ENCODE data around the gene KDM1B. TPM values are rescaled to one million over a fixed set of nuclear protein-coding genes. Genes with fewer than 3 reads are reported as not detected.

KDM1B gene
- total and polyA plus RNA-seq, 2 experiments from 2014 or later: 3.8 to 9.0 TPM

- no peaks in the 10 kb centered on the region for H3K36me3 ChIP-seq (ENCODE audit: insufficient read depth)
- no peaks in the 10 kb centered on the region for H3K27me3 ChIP-seq (ENCODE audit: insufficient read depth)
- no peak overlapping the region for H3K4me3 ChIP-seq
- H4K20me1 ChIP-seq (replicated peaks; ENCODE audit: insufficient read depth): no peaks in the 10 kb centered on the region
- H3K36me3 Mint-ChIP-seq (ENCODE audit: low read depth): peaks cover 19% of the 10 kb centered on the region; the same call in 1 of the 3 replicates
- H3K27ac ChIP-seq (ENCODE audit: low read depth): no peak overlapping the region
- no peaks in the 10 kb centered on the region for H3K9me3 Mint-ChIP-seq
- peaks cover 2% of the 10 kb centered on the region for H3K27me3 Mint-ChIP-seq (ENCODE audit: insufficient read depth, low read depth, poor library complexity)
- H3K79me2 ChIP-seq (replicated peaks; ENCODE audit: insufficient read depth): no peaks in the 10 kb centered on the region
- H3K27ac Mint-ChIP-seq: peak overlapping the region; percentile 10; the same call in 1 of the 2 replicates
- no peak overlapping the region for H3K4me3 Mint-ChIP-seq
- no peak overlapping the region for H2AFZ ChIP-seq
- TF ChIP-seq POLR2AphosphoS5 (IDR thresholded peaks at IDR 0.05; ENCODE audit: low read depth): no peak
- no peak for TF ChIP-seq REST (IDR thresholded peaks at IDR 0.05; ENCODE audit: unreplicated experiment)
- no peak for TF ChIP-seq STAT1 (IDR thresholded peaks at IDR 0.05; ENCODE audit: unreplicated experiment)
- TF ChIP-seq ETS1 (IDR thresholded peaks at IDR 0.05): no peak
- TF ChIP-seq ZNF331 (CRISPR knock-in tag; IDR thresholded peaks at IDR 0.05; ENCODE audit: low read depth): no peak
- TF ChIP-seq CREB1 (CRISPR knock-in tag; IDR thresholded peaks at IDR 0.05; ENCODE audit: low read depth): no peak
- TF ChIP-seq JUNB (IDR thresholded peaks at IDR 0.05; ENCODE audit: unreplicated experiment): no peak
- H3K4me1 ChIP-seq (ENCODE audit: insufficient read depth): peaks cover 21% of the 10 kb centered on the region
- no peaks in the 10 kb centered on the region for H3K9me2 ChIP-seq (ENCODE audit: insufficient read depth)
- DNase-seq (ENCODE audit: low spot score) (no peak), ATAC-seq (no peak)
- H3K4me2 ChIP-seq: no peak overlapping the region
- H3K4me1 Mint-ChIP-seq: peaks cover 50% of the 10 kb centered on the region
- no peaks in the 10 kb centered on the region for H3F3A ChIP-seq (replicated peaks; ENCODE audit: low read depth)
These were observed 28.5 kb downstream of the KDM1B start for GRCh38 chr6:18183766-18184165.

GRCh38 chr6:18185624-18186023, 30.4 kb downstream of the KDM1B start:
- Histone ChIP-seq H3K4me2 (no peak overlapping the region), H3K27me3 (ENCODE audit: insufficient read depth) (no peaks in the 10 kb centered on the region), H3K9me2 (ENCODE audit: insufficient read depth) (no peaks in the 10 kb centered on the region), H4K20me1 (replicated peaks; ENCODE audit: insufficient read depth) (no peaks in the 10 kb centered on the region), H3K27ac (ENCODE audit: low read depth) (peak overlapping the region; percentile 34; the same call in 1 of the 2 replicates), H3K4me1 (ENCODE audit: insufficient read depth) (peaks cover 21% of the 10 kb centered on the region), H3K79me2 (replicated peaks; ENCODE audit: insufficient read depth) (no peaks in the 10 kb centered on the region), H2AFZ (no peak overlapping the region), H3K36me3 (ENCODE audit: insufficient read depth) (no peaks in the 10 kb centered on the region), H3K4me3 (no peak overlapping the region), H3F3A (replicated peaks; ENCODE audit: low read depth) (no peaks in the 10 kb centered on the region)
- peaks cover 12% of the 10 kb centered on the region; the same call in 1 of the 3 replicates for H3K36me3 Mint-ChIP-seq (ENCODE audit: low read depth)
- ATAC-seq: peak; percentile 28
- H3K4me1 Mint-ChIP-seq: peaks cover 50% of the 10 kb centered on the region
- no peak for TF ChIP-seq REST (IDR thresholded peaks at IDR 0.05; ENCODE audit: unreplicated experiment)
- no peak for TF ChIP-seq CTCF (conservative IDR thresholded peaks at IDR 0.05; ENCODE audit: low read depth in 2 of 2)
- peaks cover 2% of the 10 kb centered on the region for H3K27me3 Mint-ChIP-seq (ENCODE audit: insufficient read depth, low read depth, poor library complexity)
- peak overlapping the region; percentile 97 for H3K27ac Mint-ChIP-seq
- H3K9me3 Mint-ChIP-seq: no peaks in the 10 kb centered on the region
- 0 out of 3 replicates have a peak overlapping the region, but pooled peaks have one; percentile 15 for H3K4me3 Mint-ChIP-seq
- peak; percentile 26 for DNase-seq (ENCODE audit: low spot score)

Measured in GM23338 (cell line).